H1 (cell line): Measurements from ENCODE around the gene MYO5B. TPM values are rescaled to one million over a fixed set of nuclear protein-coding genes. Genes with fewer than 3 reads are reported as not detected.

Source experiments
- CTCF ChIA-PET: fragments of 300-600 bp; sonication (Branson Sonifier 250); formaldehyde crosslinking; loops from one replicate; lab custom pipeline; 2021; ENCODE audit not compliant: partially characterized antibody; lab: Charles Lee
- POLR2A ChIA-PET: fragments of 300-600 bp; sonication (Branson Sonifier 250); formaldehyde crosslinking; loops from one replicate; lab custom pipeline; 2021; ENCODE audit warnings: inconsistent platforms; ENCODE audit not compliant: partially characterized antibody; lab: Charles Lee
- DNase-seq, 2 experiments: peaks; one replicate each; pipeline versions ENCODE4 v3.0.0 to v3.0.0-alpha.2; 2010 to 2022; ENCODE audit warnings: low spot score in 2 of 2, low read depth in 1 of 2, mixed read lengths in 1 of 2
- FAIRE-seq: peaks from 2 replicates; lab custom pipeline; 2011; peaks lifted over from hg19 to GRCh38; lab: Jason Lieb, UNC
- H2AFZ ChIP-seq: 2 replicates; pipeline ENCODE4 v1.8.1; 2012; ENCODE audit warnings: low read length, inconsistent platforms
- H2AK5ac ChIP-seq: 2 replicates; pipeline ENCODE4 v1.6.1; 2013; ENCODE audit warnings: low read depth, low read length
- H2BK120ac ChIP-seq: replicated peaks from 2 replicates; pipeline ENCODE3; 2013; ENCODE audit warnings: low read depth, low read length, inconsistent platforms
- H2BK12ac ChIP-seq: 2 replicates; pipeline ENCODE4 v1.6.1; 2013; ENCODE audit warnings: low read depth, low read length
- H2BK15ac ChIP-seq: 2 replicates; pipeline ENCODE4 v1.6.1; 2013; ENCODE audit warnings: low read length
- H2BK20ac ChIP-seq: 2 replicates; pipeline ENCODE4 v1.6.1; 2013; ENCODE audit warnings: low read length
- H2BK5ac ChIP-seq: 2 replicates; pipeline ENCODE4 v1.6.1; 2013; ENCODE audit warnings: low read depth, low read length
- H3K14ac ChIP-seq: 2 replicates; pipeline ENCODE4 v1.6.1; 2013; ENCODE audit warnings: inconsistent platforms; ENCODE audit not compliant: insufficient read length
- H3K18ac ChIP-seq: 2 replicates; pipeline ENCODE4 v1.6.1; 2013; ENCODE audit warnings: low read length; ENCODE audit errors: extremely low read depth
- H3K23ac ChIP-seq: 2 replicates; pipeline ENCODE4 v1.6.1; 2013; ENCODE audit warnings: inconsistent platforms; ENCODE audit not compliant: insufficient read length
- H3K23me2 ChIP-seq: 2 replicates; pipeline ENCODE4 v1.6.1; 2013; ENCODE audit warnings: low read depth, low read length
- H3K27ac ChIP-seq: 2 replicates; pipeline ENCODE4 v1.6.1; 2011; ENCODE audit warnings: low read depth, low read length, inconsistent platforms
- H3K27me3 ChIP-seq, 4 experiments: replicated peaks in 1 of 4; 1 replicate in 1 of 4; 2 replicates in 3 of 4; pipeline versions ENCODE4 v1.6.1 to v1.8.1; 2011 to 2013; ENCODE audit warnings: low read length in 3 of 4, mild to moderate bottlenecking in 3 of 4, inconsistent platforms in 2 of 4, mixed read lengths in 2 of 4, moderate library complexity in 1 of 4; ENCODE audit not compliant: control insufficient read depth in 3 of 4, insufficient read depth in 3 of 4; ENCODE audit errors: extremely low read depth in 1 of 4
- H3K36me3 ChIP-seq, 4 experiments: 2 replicates each; pipeline versions ENCODE4 v1.6.1 to v1.8.1; 2011 to 2013; ENCODE audit warnings: mild to moderate bottlenecking in 4 of 4, low read length in 3 of 4, moderate library complexity in 2 of 4, control low read depth in 1 of 4, inconsistent platforms in 1 of 4; ENCODE audit not compliant: insufficient read depth in 4 of 4, control insufficient read depth in 2 of 4
- H3K4ac ChIP-seq: replicated peaks from 2 replicates; pipeline ENCODE3; 2013; ENCODE audit warnings: low read length, low read depth, mixed read lengths, inconsistent platforms; ENCODE audit not compliant: insufficient read length
- H3K4me1 ChIP-seq, 4 experiments: replicated peaks in 1 of 4; 1 replicate in 1 of 4; 2 replicates in 3 of 4; pipeline versions ENCODE4 v1.6.1 to v1.8.1; 2011 to 2013; ENCODE audit warnings: low read length in 3 of 4, inconsistent platforms in 2 of 4, mixed read lengths in 1 of 4; ENCODE audit not compliant: insufficient read depth in 4 of 4, control insufficient read depth in 3 of 4
- H3K4me2 ChIP-seq, 2 experiments: 2 replicates each; pipeline versions ENCODE4 v1.6.1 to v1.8.1; 2011 to 2013; ENCODE audit warnings: low read depth in 2 of 2, low read length in 2 of 2, control low read depth in 1 of 2, inconsistent platforms in 1 of 2, mild to moderate bottlenecking in 1 of 2; ENCODE audit not compliant: insufficient read depth in 1 of 2
- H3K4me3 ChIP-seq, 4 experiments: fragments of 200-600, 300-600 bp in 1 of 4; sonication (generic), shearing (Covaris generic), sonication (Bioruptor Twin) in 1 of 4; 2 replicates each; pipeline versions ENCODE4 v1.5.1 to v1.8.1; 2011 to 2016; ENCODE audit warnings: low read length in 4 of 4, low read depth in 3 of 4, control low read depth in 2 of 4, inconsistent platforms in 2 of 4, mild to moderate bottlenecking in 2 of 4, mixed read lengths in 1 of 4, moderate library complexity in 1 of 4; ENCODE audit not compliant: insufficient read depth in 2 of 4; ENCODE audit errors: extremely low read depth in 1 of 4
- H3K56ac ChIP-seq: replicated peaks from 2 replicates; pipeline ENCODE3; 2013; ENCODE audit warnings: low read depth, mild to moderate bottlenecking, mixed read lengths, low read length, inconsistent platforms; ENCODE audit not compliant: insufficient read length
- H3K79me1 ChIP-seq: 2 replicates; pipeline ENCODE4 v1.6.1; 2013; ENCODE audit warnings: low read depth, low read length, control low read depth
- H3K79me2 ChIP-seq, 2 experiments: 2 replicates each; pipeline versions ENCODE4 v1.6.1 to v1.8.1; 2012 to 2013; ENCODE audit warnings: low read length in 2 of 2, mild to moderate bottlenecking in 2 of 2, inconsistent platforms in 1 of 2; ENCODE audit not compliant: insufficient read depth in 2 of 2, control insufficient read depth in 1 of 2
- H3K9ac ChIP-seq, 4 experiments: replicated peaks in 1 of 4; 1 replicate in 1 of 4; 2 replicates in 3 of 4; pipeline versions ENCODE4 v1.6.1 to v1.8.1; 2011 to 2013; ENCODE audit warnings: low read depth in 3 of 4, low read length in 3 of 4, control low read depth in 2 of 4, mild to moderate bottlenecking in 2 of 4, moderate library complexity in 2 of 4, inconsistent platforms in 1 of 4; ENCODE audit errors: extremely low read depth in 1 of 4
- H3K9me3 ChIP-seq, 2 experiments: 2 replicates each; pipeline versions ENCODE4 v1.6.1 to v1.8.1; 2012 to 2013; ENCODE audit warnings: mild to moderate bottlenecking in 2 of 2, moderate library complexity in 2 of 2, control low read depth in 1 of 2, inconsistent platforms in 1 of 2, low read depth in 1 of 2, low read length in 1 of 2, mixed read lengths in 1 of 2; ENCODE audit not compliant: insufficient read depth in 2 of 2
- H4K20me1 ChIP-seq, 2 experiments: replicated peaks in 1 of 2; 2 replicates each; pipeline versions ENCODE3 to v1.8.1; 2011 to 2013; ENCODE audit warnings: inconsistent platforms in 2 of 2, low read length in 2 of 2, mild to moderate bottlenecking in 1 of 2; ENCODE audit not compliant: insufficient read depth in 2 of 2, control insufficient read depth in 1 of 2
- H4K5ac ChIP-seq: 2 replicates; pipeline ENCODE4 v1.6.1; 2013; ENCODE audit warnings: low read length, low read depth, mixed read lengths, inconsistent platforms; ENCODE audit not compliant: insufficient read length
- H4K8ac ChIP-seq: 2 replicates; pipeline ENCODE4 v1.8.0; 2013; ENCODE audit warnings: mild to moderate bottlenecking, moderate library complexity, low read length, inconsistent platforms; ENCODE audit not compliant: insufficient read depth; ENCODE audit errors: extremely low read depth
- H4K91ac ChIP-seq: replicated peaks from 2 replicates; pipeline ENCODE3; 2013; ENCODE audit warnings: low read length, mixed read lengths, inconsistent platforms; ENCODE audit not compliant: insufficient read length
- FOSL1 ChIP-seq: IDR thresholded peaks from 2 replicates; pipeline ENCODE4 v1.6.1; 2011; ENCODE audit warnings: mild to moderate bottlenecking, low read depth, low read length, moderate library complexity; ENCODE audit not compliant: insufficient read depth
- RAD21 ChIP-seq, 2 experiments: IDR thresholded peaks in 1 of 2; conservative IDR thresholded peaks in 1 of 2; 2 replicates each; pipeline ENCODE4 v1.6.1; 2011; ENCODE audit warnings: low read depth in 2 of 2, low read length in 2 of 2, improper control_type of control experiment in 1 of 2, inconsistent platforms in 1 of 2, mild to moderate bottlenecking in 1 of 2, moderate library complexity in 1 of 2
- WGBS, 2 experiments: shearing (Covaris generic) in 1 of 2; methylation state at CpG; one replicate each; pipeline versions ENCODE4 v1.1.6 to v1.1.7; 2013 to 2015; ENCODE audit warnings: low lambda C conversion rate in 2 of 2, mixed read lengths in 2 of 2, inconsistent platforms in 1 of 2, low coverage in 1 of 2, missing lambda C conversion rate in 1 of 2; ENCODE audit not compliant: insufficient replicate concordance in 2 of 2, insufficient coverage in 1 of 2, insufficient read length in 1 of 2; ENCODE audit errors: extremely low coverage in 1 of 2, missing lambda C conversion rate in 1 of 2; 5-methylcytosine and 5-hydroxymethylcytosine counted together
- polyA plus RNA-seq, 7 experiments: library from polyadenylated mRNA; depleted of rRNA in 3 of 7; stranded (reverse) in 5 of 7; unstranded in 2 of 7; fragments of >200 nt in 5 of 7; fragments of 200-250 nt in 2 of 7; gene quantifications; 1 replicate in 5 of 7; 2 replicates in 1 of 7; 4 replicates in 1 of 7; pipeline versions ENCODE4 v1.2.1 to v1.2.3, GENCODE V29; 2011 to 2013; ENCODE audit warnings: missing spikeins in 2 of 7, mixed read lengths in 2 of 7
- total RNA-seq: library from RNA; stranded (reverse); fragmentation: NEBNext Ultra II Directional; extraction: Animal tissue kit (Norgen Biotek cat#: 25700); gene quantifications from 2 replicates; pipeline ENCODE4 v1.2.1, GENCODE V29; 2021

MYO5B gene
- total and polyA plus RNA-seq, 2 of the 8 experiments (the other 6 are each of a cell fraction or from before 2014, with no cell fraction given), result 6.4 to 7.7 TPM

- no peak overlapping the region for H2AK5ac ChIP-seq
- H4K5ac ChIP-seq, result no peak overlapping the region
- H3K79me2 ChIP-seq, result no peaks in the 10 kb centered on the region
- POLR2A ChIA-PET, result no interaction called here
- H2BK5ac ChIP-seq, result no peak overlapping the region
- WGBS, 2 experiments, result 93% methylated on average over 22 of the region's 26 CpGs; no CpG with 5 or more reads in 1 of the 2 experiments
- no peak overlapping the region for H3K4me3 ChIP-seq
- H3K27me3 ChIP-seq, result no peaks in the 10 kb centered on the region
- H3K9ac ChIP-seq, result no peak overlapping the region
- no peak overlapping the region for H2BK120ac ChIP-seq
- no peak for FAIRE-seq
- no peak overlapping the region for H2BK20ac ChIP-seq
- no peak overlapping the region for H3K56ac ChIP-seq
- H2BK12ac ChIP-seq, result no peak overlapping the region
- no peak overlapping the region for H3K14ac ChIP-seq
- CTCF ChIA-PET, result interaction anchor here (0.6 to 10.0 kb wide), 9 partner anchors 9 to 380 kb away, joined by 3 to 157 read pairs (median 4); no protein-coding TSS in a partner anchor
- no peak overlapping the region for H4K91ac ChIP-seq
- DNase-seq, result no peak
- no peak overlapping the region for H2BK15ac ChIP-seq
- no peak overlapping the region for H4K8ac ChIP-seq
- H3K23me2 ChIP-seq, result 0 out of 2 replicates have a peak, but pooled peaks cover 1% of the 10 kb centered on the region
- no peak overlapping the region for H3K27ac ChIP-seq
- H3K9me3 ChIP-seq, result no peaks in the 10 kb centered on the region
- TF ChIP-seq RAD21 (IDR thresholded peaks at IDR 0.05 in 1 of 2, conservative IDR thresholded peaks at IDR 0.05 in 1 of 2; ENCODE audit: low read depth in 2 of 2, low read length in 2 of 2) (peak in 1 of 2 experiments; percentile 9; a peak in 1 of 4 replicates), FOSL1 (no peak)
- TF ChIP-seq, all 59 proteins: peak for 1
- H3K79me1 ChIP-seq, result no peaks in the 10 kb centered on the region
- no peaks in the 10 kb centered on the region for H4K20me1 ChIP-seq
- no peak overlapping the region for H2AFZ ChIP-seq
- peaks cover 0 to 4% (median under 1%) of the 10 kb centered on the region in 4 experiments; a peak in 3 of 7 replicates for H3K4me1 ChIP-seq
- no peaks in the 10 kb centered on the region for H3K36me3 ChIP-seq
- no peak overlapping the region for H3K23ac ChIP-seq
- H3K4me2 ChIP-seq, result no peak overlapping the region
- H3K4ac ChIP-seq, result no peak overlapping the region
- no peak overlapping the region for H3K18ac ChIP-seq
Observed at GRCh38 chr18:49863769-49864621, 331.0 kb downstream of the MYO5B start.
